GM18508 (cell line): ENCODE measurements around the gene SMIM7.

Source experiments
- ATAC-seq: cut with Tn5 transposase; IDR thresholded peaks from one replicate; pipeline ENCODE4 v1.9.1; 2021; ENCODE audit warnings: moderate number of reproducible peaks; ENCODE audit not compliant: insufficient read depth, unreplicated experiment

SMIM7 gene

GRCh38 chr19:16599655-16600346, 60.1 kb downstream of the SMIM7 start:
- no peak for ATAC-seq

GRCh38 chr19:16598848-16599247, 61.1 kb downstream of the SMIM7 start:
- ATAC-seq: no peak

DNA sequence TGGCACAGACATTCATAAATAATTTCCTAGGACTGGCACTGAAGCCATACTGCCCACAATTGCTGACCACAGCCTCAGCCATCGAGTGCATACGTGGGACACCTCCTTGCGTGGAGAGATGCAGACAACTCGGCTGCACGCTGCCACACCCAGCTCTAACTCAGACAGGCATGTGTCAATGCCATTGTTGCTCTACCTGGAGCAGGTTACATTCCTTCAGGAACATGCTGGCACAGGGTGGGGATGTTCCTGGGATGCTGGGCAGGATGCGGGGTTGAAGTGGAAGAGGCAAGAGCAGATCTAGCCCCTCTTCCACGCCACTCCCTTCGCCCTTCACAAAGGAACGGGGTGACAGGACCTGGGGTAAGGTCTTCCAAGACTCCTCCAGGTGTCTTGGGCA, 63.5 kb downstream of the SMIM7 start:
- no peak for ATAC-seq
